ENCODE results near the gene RAD9A.
"Not testable (repeated sequence)": the region's sequence is repeated elsewhere in the genome, so short reads cannot be mapped to it uniquely, and the experiment has no call there.

RAD9A gene

DNA sequence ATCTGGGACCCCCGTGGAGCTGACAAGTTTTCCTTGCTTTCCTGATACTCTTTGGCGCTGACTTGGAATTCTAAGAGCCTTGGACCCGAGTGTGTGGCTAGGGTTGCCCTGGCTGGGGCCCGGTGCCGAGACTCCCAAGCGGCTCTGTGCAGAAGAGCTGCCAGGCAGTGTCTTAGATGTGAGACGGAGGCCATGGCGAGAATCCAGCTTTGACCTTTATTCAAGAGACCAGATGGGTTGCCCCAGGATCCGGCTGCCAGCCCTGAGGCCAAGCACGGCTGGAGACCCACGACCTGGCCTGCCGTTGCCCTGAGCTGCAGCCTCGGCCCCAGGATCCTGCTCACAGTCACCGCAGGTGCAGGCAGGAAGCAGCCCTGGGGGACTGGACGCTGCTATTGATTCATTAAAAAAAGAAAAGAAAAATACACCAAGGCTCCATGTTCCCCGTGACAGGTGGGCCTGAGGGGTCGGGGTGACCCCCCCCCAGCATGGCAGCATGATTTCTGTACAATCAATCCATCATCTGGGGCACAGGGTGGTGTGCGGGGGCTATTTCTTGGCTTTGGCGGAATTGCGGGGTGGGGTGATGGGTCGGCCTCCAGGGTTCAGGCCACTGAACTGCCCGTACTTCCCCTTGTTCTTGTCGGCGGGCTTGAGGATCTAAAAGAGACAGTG lies 6.3 kb downstream of the RAD9A start:
- no peak for DNase-seq

GRCh38 chr11:67398661-67399563 lies 7.1 kb downstream of the RAD9A start:
- DNase-seq = no peak

- DNase-seq = no peak
Observed at GRCh38 chr11:67400251-67400941, 8.6 kb downstream of the RAD9A start.

GRCh38 chr11:67400942-67401494 lies 9.2 kb downstream of the RAD9A start:
- peak; percentile 1 for DNase-seq

DNA sequence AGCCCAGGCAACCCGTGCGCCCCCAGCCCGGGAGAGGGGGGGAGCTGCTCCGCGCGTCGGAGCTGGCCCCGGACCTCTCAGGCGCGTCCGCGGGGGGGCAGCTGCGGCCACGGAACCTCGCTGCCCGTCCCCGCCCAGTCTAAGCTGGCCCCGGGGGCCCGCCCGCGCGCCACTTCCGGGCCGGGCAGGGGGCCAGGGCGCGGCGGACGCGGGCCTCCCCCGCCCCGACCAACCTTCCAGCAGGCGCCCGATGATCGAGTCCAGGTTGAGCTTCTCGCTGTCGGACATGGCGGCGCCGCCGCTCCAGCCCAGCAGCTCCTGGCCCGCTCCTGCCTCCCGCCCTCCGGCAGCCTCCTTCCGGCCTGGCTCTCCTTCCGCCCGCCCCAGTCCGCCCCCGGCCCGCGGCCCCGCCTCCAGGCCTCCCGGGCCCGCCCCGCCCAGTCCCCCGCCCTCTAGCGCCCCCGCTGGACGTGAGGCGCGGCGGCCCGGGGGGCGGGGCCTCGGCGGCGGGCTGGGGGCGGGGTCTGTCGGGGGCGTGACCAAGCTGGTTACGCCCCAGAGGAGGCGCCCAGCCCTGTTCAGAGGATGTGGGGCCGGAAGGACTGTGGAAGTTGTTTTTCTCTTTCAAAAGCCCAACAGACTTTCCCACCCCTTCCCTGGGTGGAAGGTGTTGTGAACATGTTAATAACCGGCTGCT lies 9.9 kb downstream of the RAD9A start, which contains the start of gene PPP1CA:
TSS of gene PPP1CA (minus strand) at position 364 of the 697 bp plus-strand sequence. CDS start at position 288, 76 bp downstream.
- peak; percentile 85 for DNase-seq

GRCh38 chr11:67402192-67402839 lies 10.5 kb downstream of the RAD9A start:
- DNase-seq = peak; percentile 16

- DNase-seq = not testable (repeated sequence)
Observed at GRCh38 chr11:67403085-67403484, 11.3 kb downstream of the RAD9A start.

DNA sequence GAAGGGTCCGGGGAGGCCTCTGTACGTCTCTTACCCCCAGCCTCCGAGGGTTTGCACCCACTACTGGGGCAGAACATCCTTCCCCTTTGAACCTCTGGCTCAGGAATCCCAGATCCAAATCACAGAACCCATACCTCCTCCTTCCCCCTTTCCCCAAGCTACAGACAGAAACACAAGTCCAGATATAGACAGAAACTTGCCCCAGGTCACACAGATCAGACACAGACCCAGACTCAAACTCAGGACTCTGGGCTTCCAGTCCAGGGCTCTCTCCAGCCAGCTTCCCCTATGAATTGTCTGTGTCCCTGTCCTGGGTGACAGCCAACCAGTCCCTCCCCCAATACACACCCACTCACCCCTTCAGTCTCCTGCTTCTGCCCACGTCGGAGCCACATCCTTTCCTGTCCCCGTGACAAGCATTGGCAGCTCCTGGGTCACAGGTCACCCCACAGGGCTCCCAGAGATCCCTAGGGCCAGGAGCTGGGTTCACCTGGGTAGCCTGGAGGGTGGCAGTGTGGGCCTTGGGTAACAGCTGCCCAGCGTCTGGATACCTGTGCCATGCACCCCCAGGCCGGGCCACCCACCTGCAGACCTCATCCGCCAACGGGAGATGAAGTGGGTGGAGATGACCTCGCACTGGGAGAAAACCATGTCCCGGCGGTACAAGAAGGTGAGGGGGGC lies 12.9 kb downstream of the RAD9A start:
- no peak for DNase-seq

DNA sequence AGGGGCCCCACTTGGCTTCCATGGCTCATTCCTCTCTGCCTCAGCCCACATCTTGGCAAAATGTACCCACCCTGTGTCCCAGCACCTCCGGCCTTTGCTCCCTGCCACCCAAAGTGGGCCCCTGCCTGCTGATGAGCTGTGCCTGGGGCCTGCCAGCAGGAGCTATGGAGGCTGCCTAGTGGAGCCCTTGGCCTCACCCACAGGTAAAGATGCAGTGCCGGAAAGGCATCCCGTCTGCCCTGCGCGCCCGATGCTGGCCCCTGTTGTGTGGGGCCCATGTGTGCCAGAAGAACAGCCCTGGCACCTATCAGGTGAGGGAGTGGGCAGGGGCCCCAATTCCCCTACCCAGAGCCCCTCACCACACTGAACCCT lies 13.4 kb downstream of the RAD9A start:
- DNase-seq = no peak

DNA sequence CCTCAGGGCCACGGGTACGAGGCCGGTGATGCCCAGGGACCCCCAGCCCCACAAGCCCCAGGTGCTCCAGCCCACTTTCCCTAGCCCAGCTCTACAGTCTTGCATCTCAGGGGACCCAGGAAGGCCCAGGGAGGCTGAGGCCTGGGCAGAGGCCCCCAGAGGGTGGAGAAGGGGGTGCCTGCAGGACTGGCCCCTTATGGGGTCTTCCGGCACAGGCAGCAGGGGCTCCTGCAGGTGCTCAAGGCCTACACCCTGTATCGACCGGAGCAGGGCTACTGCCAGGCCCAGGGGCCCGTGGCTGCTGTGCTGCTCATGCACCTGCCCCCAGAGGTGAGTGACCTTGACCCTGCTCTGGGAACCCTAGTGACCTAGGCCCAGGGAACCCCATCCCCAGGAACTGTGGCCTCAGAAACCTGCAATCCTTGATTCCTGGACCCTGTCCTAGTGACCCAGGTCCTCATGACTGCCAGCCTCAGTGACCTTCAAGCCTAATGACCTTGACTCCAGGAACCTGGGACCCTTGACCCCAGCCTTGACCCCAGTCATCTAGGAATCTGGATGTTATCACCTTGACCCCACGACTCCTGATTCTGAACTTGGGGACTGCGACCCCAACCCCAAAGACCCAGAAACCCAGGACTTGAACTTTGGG lies 14.0 kb downstream of the RAD9A start:
- no peak for DNase-seq

DNA sequence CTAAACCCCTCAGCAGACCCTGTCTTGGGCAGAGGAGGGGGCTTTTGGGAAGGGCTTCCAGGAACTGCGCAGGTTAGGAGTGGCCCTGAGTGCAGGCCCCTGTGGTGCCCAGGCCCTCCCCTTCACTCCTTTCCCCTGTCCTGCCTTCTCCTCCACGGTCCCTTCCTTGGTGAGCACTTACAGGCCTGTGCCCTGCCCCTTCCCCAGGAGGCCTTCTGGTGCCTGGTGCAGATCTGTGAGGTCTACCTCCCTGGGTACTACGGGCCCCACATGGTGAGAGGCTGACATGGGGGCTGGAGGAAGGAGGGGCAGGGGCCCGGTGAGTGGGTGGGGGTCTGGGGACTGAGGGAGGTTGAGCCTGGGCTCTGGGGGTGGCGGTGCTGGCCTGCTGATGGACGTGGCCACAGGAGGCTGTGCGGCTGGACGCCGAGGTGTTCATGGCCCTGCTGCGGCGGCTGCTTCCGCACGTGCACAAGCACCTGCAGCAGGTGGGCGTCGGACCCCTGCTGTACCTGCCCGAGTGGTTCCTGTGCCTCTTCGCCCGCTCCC lies 14.7 kb downstream of the RAD9A start:
- no peak for DNase-seq

- DNase-seq = peak; percentile 1
Observed at GRCh38 chr11:67406969-67407687, 15.3 kb downstream of the RAD9A start.

- no peak for DNase-seq
Observed at GRCh38 chr11:67407688-67408163, 15.9 kb downstream of the RAD9A start.

- no peak for DNase-seq
Observed at GRCh38 chr11:67408437-67409200, 16.8 kb downstream of the RAD9A start.

DNA sequence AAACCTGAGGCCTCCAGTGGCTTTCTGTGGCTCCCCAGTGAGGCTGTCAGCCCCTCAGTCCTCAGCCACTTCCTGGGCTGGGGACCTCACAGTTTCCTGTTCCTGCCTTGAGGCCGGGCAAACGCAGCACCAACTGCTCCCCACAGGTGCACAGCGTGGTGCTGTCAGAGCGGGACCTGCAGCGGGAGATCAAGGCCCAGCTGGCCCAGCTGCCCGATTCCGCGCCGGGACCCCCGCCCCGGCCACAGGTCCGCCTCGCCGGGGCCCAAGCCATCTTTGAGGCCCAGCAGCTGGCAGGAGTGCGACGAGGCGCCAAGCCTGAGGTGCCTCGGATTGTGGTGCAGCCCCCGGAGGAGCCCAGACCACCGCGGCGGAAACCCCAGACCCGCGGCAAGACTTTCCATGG lies 17.5 kb downstream of the RAD9A start:
- DNase-seq = no peak

GRCh38 chr11:67409781-67410368 lies 18.1 kb downstream of the RAD9A start:
- DNase-seq = peak; percentile 7

DNA sequence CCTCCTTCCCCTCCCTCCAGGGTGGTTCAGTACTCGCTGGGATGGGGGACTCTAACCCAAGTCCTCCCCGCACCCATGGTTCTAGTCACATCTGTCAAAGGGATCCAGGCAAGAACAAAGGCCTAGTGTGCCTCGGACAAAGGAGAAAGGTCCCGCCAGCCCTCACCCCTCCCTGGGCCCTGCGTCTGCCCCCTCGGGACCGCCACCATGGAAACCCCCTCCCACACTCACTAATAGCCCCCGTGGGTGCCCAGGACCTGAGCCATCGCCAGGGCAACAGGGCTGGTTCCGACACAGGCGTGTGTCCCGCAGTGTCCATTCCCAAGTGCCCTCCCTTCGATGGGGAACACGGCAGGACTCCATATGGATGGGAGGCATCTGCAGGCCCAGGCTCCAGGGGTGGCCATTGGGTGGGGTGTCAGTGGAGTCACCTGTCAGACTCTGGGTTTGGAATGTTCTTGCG lies 18.6 kb downstream of the RAD9A start:
- DNase-seq = no peak
